KMS-11 (cell line): ENCODE measurements around the gene SNTG2.

Experiments used
- H2AFZ ChIP-seq: fragments of 200-600 bp; sonication (generic); 2 replicates; pipeline ENCODE4 v1.6.1; 2016; ENCODE audit warnings: antibody characterized with exemption, mixed run types, low read depth
- H3K27ac ChIP-seq: fragments of 200-600 bp; sonication (generic); 2 replicates; pipeline ENCODE4 v1.6.1; 2016; ENCODE audit warnings: mild to moderate bottlenecking, mixed run types
- H3K27me3 ChIP-seq: fragments of 200-600 bp; sonication (generic); 2 replicates; pipeline ENCODE4 v1.6.1; 2017; ENCODE audit warnings: mild to moderate bottlenecking, low read depth, mixed run types, moderate library complexity; ENCODE audit not compliant: insufficient read depth
- H3K36me3 ChIP-seq: fragments of 200-600 bp; sonication (generic); 2 replicates; pipeline ENCODE4 v1.6.1; 2017; ENCODE audit warnings: mild to moderate bottlenecking, mixed run types; ENCODE audit not compliant: insufficient read depth
- H3K4me1 ChIP-seq: fragments of 200-600 bp; sonication (generic); 2 replicates; pipeline ENCODE4 v1.6.1; 2016; ENCODE audit warnings: mild to moderate bottlenecking, low read depth, mixed run types; ENCODE audit not compliant: poor library complexity, severe bottlenecking
- H3K4me2 ChIP-seq: fragments of 200-600 bp; sonication (generic); 2 replicates; pipeline ENCODE4 v1.7.0; 2016; ENCODE audit warnings: mild to moderate bottlenecking, mixed run types
- H3K4me3 ChIP-seq: fragments of 200-600 bp; sonication (generic); IDR thresholded peaks from 2 replicates; pipeline ENCODE4 v1.6.1; 2017; ENCODE audit warnings: low read depth, low read length, mixed read lengths; ENCODE audit not compliant: insufficient read depth
- H3K79me2 ChIP-seq: fragments of 200-600 bp; sonication (generic); 2 replicates; pipeline ENCODE4 v1.6.1; 2016; ENCODE audit warnings: low read depth, mixed run types; ENCODE audit not compliant: insufficient read depth
- H3K9ac ChIP-seq: fragments of 200-600 bp; sonication (generic); 2 replicates; pipeline ENCODE4 v1.6.1; 2016; ENCODE audit warnings: mild to moderate bottlenecking, mixed run types
- H4K20me1 ChIP-seq: fragments of 200-600 bp; sonication (generic); 2 replicates; pipeline ENCODE4 v1.6.1; 2016; ENCODE audit warnings: mild to moderate bottlenecking, mixed run types; ENCODE audit not compliant: insufficient read depth
- CTCF ChIP-seq: fragments of 200-600 bp; sonication (generic); conservative IDR thresholded peaks from 2 replicates; pipeline ENCODE4 v1.6.1; 2017; ENCODE audit warnings: low read depth, mild to moderate bottlenecking, antibody characterized with exemption, low read length, moderate library complexity, mixed read lengths

The SNTG2 gene

GRCh38 chr2:1318366-1319009 is 367.8 kb downstream of the SNTG2 start:
- Histone ChIP-seq H3K4me3 (no peak overlapping the region), H4K20me1 (no peaks in the 10 kb centered on the region), H3K79me2 (no peaks in the 10 kb centered on the region), H3K27me3 (no peaks in the 10 kb centered on the region), H3K4me1 (no peaks in the 10 kb centered on the region), H3K9ac (no peak overlapping the region), H3K4me2 (no peak overlapping the region), H2AFZ (no peak overlapping the region), H3K36me3 (no peaks in the 10 kb centered on the region), H3K27ac (no peak overlapping the region)
- no peak for TF ChIP-seq CTCF

DNA sequence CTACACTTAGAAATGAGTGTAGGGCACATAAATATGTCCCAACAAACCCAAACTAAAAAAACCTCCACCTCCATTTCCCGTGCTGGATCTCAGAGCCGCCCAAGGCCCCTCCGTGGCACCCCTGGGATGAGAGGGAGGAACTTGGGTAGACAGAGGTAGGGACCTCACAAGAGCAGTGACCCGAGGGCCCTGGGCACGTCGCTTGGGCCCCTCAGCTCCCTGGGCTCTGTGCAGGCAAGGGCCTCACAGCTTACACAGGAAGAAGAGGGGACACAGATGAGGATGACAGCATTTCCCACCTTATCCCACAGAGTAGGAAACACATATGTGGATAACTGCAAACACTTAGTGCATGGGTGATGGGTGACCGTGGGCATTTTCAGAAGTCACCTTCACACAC is 368.7 kb downstream of the SNTG2 start:
- Histone ChIP-seq H3K4me1 (no peaks in the 10 kb centered on the region), H3K4me2 (no peak overlapping the region), H3K27me3 (no peaks in the 10 kb centered on the region), H3K4me3 (no peak overlapping the region), H3K36me3 (no peaks in the 10 kb centered on the region), H3K79me2 (no peaks in the 10 kb centered on the region), H2AFZ (no peak overlapping the region), H4K20me1 (no peaks in the 10 kb centered on the region), H3K9ac (no peak overlapping the region), H3K27ac (no peak overlapping the region)
- no peak for TF ChIP-seq CTCF

- Histone ChIP-seq H3K27ac (no peak overlapping the region), H3K27me3 (no peaks in the 10 kb centered on the region), H3K4me2 (no peak overlapping the region), H3K9ac (no peak overlapping the region), H3K79me2 (no peaks in the 10 kb centered on the region), H3K4me1 (no peaks in the 10 kb centered on the region), H3K4me3 (no peak overlapping the region), H2AFZ (no peak overlapping the region), H3K36me3 (no peaks in the 10 kb centered on the region), H4K20me1 (no peaks in the 10 kb centered on the region)
- no peak for TF ChIP-seq CTCF
Observed at GRCh38 chr2:1321321-1321720, 370.7 kb downstream of the SNTG2 start.

DNA sequence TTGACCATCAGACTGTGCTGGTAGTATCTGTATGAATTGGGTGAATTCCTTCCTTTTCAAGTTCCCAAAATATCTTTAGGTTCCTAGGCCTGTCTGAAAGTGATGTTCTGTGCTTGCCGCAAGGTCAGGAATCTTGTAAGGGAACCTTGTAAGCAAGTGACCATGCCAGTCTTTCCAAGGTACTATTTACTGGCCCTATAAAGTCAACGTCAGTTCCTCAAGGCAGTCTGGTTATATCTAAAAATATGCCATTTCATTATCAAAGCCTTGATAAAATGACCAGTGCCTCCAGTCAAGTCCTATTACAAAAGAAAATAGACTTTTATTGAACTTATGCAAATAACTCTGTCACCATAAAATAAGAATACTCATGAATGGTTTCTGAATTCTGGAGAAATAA is 374.2 kb downstream of the SNTG2 start:
- no peaks in the 10 kb centered on the region for H4K20me1 ChIP-seq
- H3K27ac ChIP-seq = no peak overlapping the region
- H2AFZ ChIP-seq = no peak overlapping the region
- H3K79me2 ChIP-seq = no peaks in the 10 kb centered on the region
- H3K4me2 ChIP-seq = no peak overlapping the region
- no peaks in the 10 kb centered on the region for H3K36me3 ChIP-seq
- no peak for TF ChIP-seq CTCF
- no peaks in the 10 kb centered on the region for H3K4me1 ChIP-seq
- H3K27me3 ChIP-seq = no peaks in the 10 kb centered on the region
- no peak overlapping the region for H3K4me3 ChIP-seq
- no peak overlapping the region for H3K9ac ChIP-seq
